Stimulated activated CD4-positive, alpha-beta T cell treated with anti-CD3 and anti-CD28 coated beads, TNF-alpha, amount 100 ng/mL, for 4 hours (primary cell): ENCODE data around the gene PYGB.

Experiments
- DNase-seq, 3 experiments: peaks; one replicate each; pipeline ENCODE4 v3.0.0-alpha.2; 2020; ENCODE audit warnings: low read depth in 3 of 3

The PYGB gene

GRCh38 chr20:25247956-25248785, at the start of gene PYGB:
Gene PYGB (plus strand): TSS chr20:25248085. CDS start chr20:25248179, 94 bp downstream.
- DNase-seq, result peak; percentile 59 to 60 (median 60)

- DNase-seq, result no peak
Observed at GRCh38 chr20:25198663-25199383, 49.1 kb upstream of the PYGB start.

GRCh38 chr20:25199473-25200260, 48.2 kb upstream of the PYGB start:
- DNase-seq, result no peak

- no peak for DNase-seq
Observed at GRCh38 chr20:25203089-25203488, 44.8 kb upstream of the PYGB start.

DNA sequence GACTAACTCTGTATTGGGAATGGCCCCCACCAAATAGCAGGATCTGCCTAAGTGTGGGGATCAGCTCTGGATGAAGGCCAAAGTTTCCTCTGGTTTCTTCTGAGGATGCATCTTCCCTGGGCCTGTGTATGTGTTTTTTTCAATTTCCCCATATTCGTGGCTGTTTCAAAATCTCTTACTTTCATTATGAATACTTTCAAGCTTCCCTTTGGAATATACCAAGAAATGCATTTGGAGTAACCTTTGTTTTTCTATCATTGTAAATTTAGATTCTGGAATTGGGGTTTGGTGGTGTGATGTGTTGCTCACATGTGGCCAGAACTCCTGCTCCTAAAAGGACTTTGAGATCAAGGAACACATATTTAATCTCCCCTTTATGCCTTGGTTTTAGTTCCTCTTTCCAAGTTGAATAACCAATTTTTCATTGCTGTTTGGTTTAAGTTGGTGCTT, 44.0 kb upstream of the PYGB start:
- DNase-seq, result no peak

GRCh38 chr20:25204550-25205276, 43.2 kb upstream of the PYGB start:
- DNase-seq, result no peak

DNA sequence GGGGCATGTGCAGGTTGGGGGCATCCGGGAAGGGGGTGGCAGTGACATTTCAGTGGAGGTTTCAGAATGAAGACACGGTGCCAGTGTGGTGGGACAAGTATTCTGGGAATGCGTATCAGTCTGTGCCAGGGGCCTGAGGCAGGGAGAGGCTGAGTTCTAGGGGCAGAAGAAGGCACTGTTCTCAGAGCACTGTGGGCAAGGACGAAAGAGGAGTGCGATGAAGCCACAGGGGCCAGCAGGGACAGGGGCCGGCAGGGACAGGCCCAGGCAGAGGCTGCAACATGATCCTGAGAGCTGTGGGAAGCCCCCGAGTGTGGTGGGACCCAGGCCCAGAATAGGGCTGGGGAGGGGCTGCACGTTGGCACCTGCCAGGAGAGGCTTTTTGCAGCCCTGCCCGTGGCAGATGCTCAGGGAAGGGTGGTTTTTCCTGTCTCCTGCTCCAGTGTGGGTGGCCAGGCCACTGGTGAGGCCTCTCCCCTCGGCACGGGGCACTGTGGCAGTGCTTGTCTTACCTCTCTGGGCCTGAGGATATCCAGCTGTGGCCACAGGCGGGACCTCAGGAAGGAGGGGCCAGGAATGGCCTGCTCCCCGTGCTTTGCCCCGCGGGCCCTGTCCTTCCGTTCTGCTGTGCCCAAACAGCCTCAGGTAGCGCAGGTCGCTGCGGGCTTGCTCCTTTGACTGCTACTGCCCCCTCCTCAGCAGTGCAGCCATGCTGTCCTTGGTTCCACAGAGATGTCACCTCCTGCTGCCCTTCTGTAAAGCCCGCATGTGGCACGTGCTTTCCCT, 42.4 kb upstream of the PYGB start:
- no peak for DNase-seq

- no peak for DNase-seq
Observed at GRCh38 chr20:25206063-25206403, 41.9 kb upstream of the PYGB start.

DNA sequence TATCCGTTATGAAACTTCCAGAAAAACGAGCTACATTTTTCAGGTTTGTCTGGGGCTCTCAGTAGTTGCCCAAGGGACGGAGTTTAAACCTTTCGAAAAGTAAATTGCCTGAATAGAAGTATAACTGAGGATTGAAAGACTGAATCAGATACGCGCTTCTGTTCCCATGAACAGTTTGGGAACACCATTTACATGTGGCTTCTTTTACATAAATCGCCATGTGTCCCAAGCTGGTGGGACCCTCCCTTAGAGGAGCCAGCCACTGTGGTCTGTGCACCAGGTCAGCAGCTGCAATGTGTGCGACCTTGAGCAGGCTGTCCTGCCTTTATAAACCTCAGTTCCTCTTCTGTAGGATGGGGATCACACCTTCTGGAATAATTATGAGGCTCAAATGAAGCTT, 41.3 kb upstream of the PYGB start:
- DNase-seq, result no peak

GRCh38 chr20:25207149-25207959, 40.5 kb upstream of the PYGB start:
- DNase-seq, result no peak

- DNase-seq, result no peak
Observed at GRCh38 chr20:25207960-25208534, 39.8 kb upstream of the PYGB start.

DNA sequence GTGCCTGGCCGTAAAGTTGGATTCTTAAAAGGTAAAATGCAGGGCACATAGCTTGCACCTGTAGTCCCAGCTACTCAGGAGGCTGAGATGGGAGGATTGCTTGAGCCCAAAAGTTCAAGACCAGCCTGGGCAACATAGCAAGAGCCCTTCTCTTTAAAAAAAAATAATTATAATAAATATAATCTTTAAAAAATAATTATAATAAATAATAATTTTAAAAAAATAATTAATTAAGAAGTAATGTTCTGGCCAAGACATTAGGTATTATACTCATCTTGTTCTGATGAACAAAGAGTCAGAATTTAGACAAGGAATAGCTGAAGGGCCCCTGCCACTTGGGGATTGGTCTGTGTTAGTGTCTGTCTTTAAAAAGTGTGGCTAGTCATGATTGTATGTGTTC, 38.5 kb upstream of the PYGB start:
- DNase-seq, result no peak

DNA sequence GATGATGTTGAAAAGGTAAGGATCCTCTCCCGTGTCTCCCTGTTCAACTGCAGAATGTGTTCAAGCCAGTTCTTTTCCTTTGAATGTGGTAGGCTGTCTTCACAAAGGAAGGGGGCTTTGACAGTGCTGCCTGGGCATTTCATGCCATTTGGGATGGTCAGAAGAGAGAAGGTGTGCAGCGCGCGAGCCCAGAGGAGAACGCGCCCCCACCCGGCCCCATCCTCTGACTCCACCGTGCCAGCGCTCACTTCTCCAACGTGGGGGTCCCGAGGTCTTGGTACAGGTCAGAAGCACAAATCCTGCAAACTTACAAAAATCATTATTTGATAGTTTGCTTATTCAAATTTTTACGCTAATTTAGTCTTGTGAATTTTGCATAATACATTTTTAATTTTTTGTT, 38.0 kb upstream of the PYGB start:
- DNase-seq, result no peak

DNA sequence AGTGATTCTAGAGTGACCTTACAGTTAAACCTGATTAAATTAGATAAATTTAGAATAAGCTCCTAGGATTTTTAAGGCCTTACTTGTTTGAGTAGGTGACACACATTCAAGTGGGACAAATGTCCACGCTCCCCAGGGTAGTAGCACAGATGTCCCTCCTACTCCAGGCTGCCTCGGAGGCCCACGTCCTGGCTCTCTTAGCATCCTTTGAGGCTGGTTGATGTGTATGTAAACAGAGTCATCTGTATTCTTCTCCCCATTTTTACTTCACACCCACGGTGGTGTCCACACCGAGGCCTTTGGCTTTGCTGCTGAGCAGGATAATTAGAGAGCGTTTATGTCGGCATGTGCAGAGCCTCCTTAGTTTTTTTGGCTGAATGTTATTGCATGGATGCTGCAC, 36.6 kb upstream of the PYGB start:
- no peak for DNase-seq

DNA sequence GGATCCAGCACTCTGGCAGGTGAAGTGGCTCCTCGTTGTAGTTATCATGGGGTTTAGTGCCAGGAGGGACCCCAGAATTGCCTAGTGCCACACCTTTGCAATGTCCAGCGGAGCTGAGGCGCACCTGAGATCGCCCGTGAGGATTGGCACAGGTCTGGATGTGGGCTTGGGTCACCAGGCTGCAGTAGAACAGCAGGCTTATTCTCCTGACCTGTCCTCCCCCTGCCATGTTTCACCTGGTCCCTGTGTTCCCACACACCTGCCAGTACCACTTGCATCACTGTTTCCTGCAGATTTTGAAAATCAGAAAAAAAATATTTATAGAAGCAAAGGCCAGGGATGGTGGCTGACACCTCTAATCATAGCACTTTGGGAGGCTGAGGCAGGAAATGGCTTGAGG, 35.6 kb upstream of the PYGB start:
- DNase-seq, result no peak

- no peak for DNase-seq
Observed at GRCh38 chr20:25213566-25214425, 34.1 kb upstream of the PYGB start.

DNA sequence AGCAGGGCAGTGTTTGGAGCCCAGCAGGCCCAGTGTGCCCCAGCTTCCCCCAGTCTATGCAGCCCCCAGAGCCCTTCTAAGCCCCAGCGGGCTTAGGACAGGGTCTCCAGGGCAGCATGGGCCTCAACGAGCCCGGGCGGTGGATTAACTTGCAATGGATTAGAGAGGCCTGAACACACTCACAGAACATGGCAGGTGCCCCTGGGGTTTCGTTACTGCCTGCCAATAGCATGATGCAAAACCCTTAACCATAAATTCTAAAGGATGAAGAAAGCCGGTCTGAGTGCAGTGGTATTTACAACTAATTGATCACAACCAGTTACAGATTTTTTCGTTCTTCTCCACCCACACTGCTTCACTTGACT, 33.5 kb upstream of the PYGB start:
- DNase-seq, result no peak

DNA sequence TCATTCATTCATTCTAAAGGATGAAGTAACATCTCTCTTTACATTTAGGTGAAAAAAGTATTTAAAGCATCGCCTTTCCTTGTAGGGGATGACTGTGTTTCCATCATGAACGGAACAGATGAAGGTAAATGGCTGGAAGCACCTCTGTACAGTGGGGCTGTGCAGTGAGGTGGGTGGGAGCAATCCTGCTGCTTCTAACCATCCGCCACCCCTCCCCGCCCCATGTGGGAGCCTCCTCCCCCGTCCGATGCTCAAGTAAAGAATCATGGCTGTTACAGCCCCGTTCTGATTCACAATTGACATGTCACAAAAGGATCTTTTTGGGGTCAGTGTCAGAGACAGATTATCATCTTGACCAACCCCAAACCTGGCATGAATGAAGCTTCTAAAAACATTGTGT, 33.1 kb upstream of the PYGB start:
- DNase-seq, result no peak

- DNase-seq, result no peak
Observed at GRCh38 chr20:25215521-25215920, 32.4 kb upstream of the PYGB start.
